Esophagus muscularis mucosa (tissue), 4 donors: ENCODE measurements around the gene TRHDE. TPM values are rescaled to one million over a fixed set of nuclear protein-coding genes. Genes with fewer than 3 reads are reported as not detected.

Experiments used
- DNase-seq: peaks from one replicate; pipeline ENCODE4 v3.0.0-alpha.2; 2017; ENCODE audit errors: extremely low spot score
- H3K27ac ChIP-seq, 4 donors: fragments of 200-600 bp; sonication (generic); replicated peaks in 1 of 4; 1 replicate in 3 of 4; 2 replicates in 1 of 4; pipeline ENCODE4 v1.5.1; 2016 to 2019; ENCODE audit warnings: mild to moderate bottlenecking in 1 of 4
- H3K27me3 ChIP-seq, 4 donors: fragments of 200-600 bp; sonication (generic); one replicate each; pipeline versions ENCODE4 v1.5.1 to v1.6.0; 2016 to 2019
- H3K36me3 ChIP-seq, 4 donors: fragments of 200-600 bp; sonication (generic); one replicate each; pipeline ENCODE4 v1.5.1; 2016 to 2019
- H3K4me1 ChIP-seq, 4 donors: fragments of 200-600 bp; sonication (generic); one replicate each; pipeline ENCODE4 v1.5.1; 2016 to 2019
- H3K4me3 ChIP-seq, 4 donors: fragments of 200-600 bp; sonication (generic); 1 replicate in 2 of 4; 2 replicates in 2 of 4; pipeline ENCODE4 v1.5.1; 2016 to 2019; ENCODE audit warnings: mild to moderate bottlenecking in 4 of 4, moderate library complexity in 1 of 4
- H3K9me3 ChIP-seq, 4 donors: fragments of 200-600 bp; sonication (generic); 1 replicate in 3 of 4; 2 replicates in 1 of 4; pipeline ENCODE4 v1.5.1; 2016 to 2019
- CTCF ChIP-seq, 3 experiments: fragments of 200-600 bp in 2 of 3; fragments of 450-650 bp in 1 of 3; sonication (generic) in 2 of 3; IDR thresholded peaks; one replicate each; pipeline ENCODE4 v1.5.1; 2017 to 2019; ENCODE audit warnings: antibody characterized with exemption in 3 of 3, mild to moderate bottlenecking in 2 of 3, moderate library complexity in 1 of 3
- EP300 ChIP-seq: sonication (generic); formaldehyde crosslinking; IDR thresholded peaks from one replicate; pipeline ENCODE4 v1.6.1; 2017; ENCODE audit warnings: antibody characterized with exemption
- POLR2A ChIP-seq: fragments of 450-650 bp; IDR thresholded peaks from one replicate; pipeline ENCODE4 v1.6.1; 2017; ENCODE audit warnings: antibody characterized with exemption, moderate library complexity, mild to moderate bottlenecking, low read depth
- POLR2AphosphoS5 ChIP-seq, 2 donors: sonication (generic); formaldehyde crosslinking; IDR thresholded peaks; one replicate each; pipeline ENCODE4 v1.6.1; 2017; ENCODE audit warnings: antibody characterized with exemption in 2 of 2
- WGBS: methylation state at CpG from one replicate; pipeline ENCODE4 v1.1.5; 2018; 5-methylcytosine and 5-hydroxymethylcytosine counted together
- intact Hi-C: fragments of 100-400 bp; cut with DNase I; formaldehyde crosslinking; loops from one replicate; pipeline ENCODE4 v1.15.1; 2023
- total RNA-seq, 4 donors: library from RNA; depleted of rRNA; stranded (reverse); fragments of >200 nt; gene quantifications; one replicate each; pipeline versions ENCODE4 v1.1.0 to v1.2.1, GENCODE V29; 2016

Gene TRHDE
- 1 to 10 TPM in 1 of 4 donors, under 1 TPM in 3; 0.33 to 1.2 (median 0.74) TPM for total RNA-seq

GRCh38 chr12:72272091-72272661 lies at the start of gene TRHDE:
Gene TRHDE, plus strand, starts transcription at chr12:72272370. Its CDS starts 274 bp downstream, at chr12:72272644.
- Histone ChIP-seq H3K27ac (peak within 1 kb of the TSS in 3 of 4 donors; percentile 4 to 57 (median 52)), H3K4me3 (peak within 1 kb of the TSS; percentile 57 to 71 (median 60)), H3K4me1 (peaks cover 12 to 31% (median 29%) of the 10 kb centered on the region in 4 donors), H3K27me3 (peaks cover 0 to 66% (median 23%) of the 10 kb centered on the region in 4 donors), H3K9me3 (no peaks in the 10 kb centered on the region), H3K36me3 (no peaks in the 10 kb centered on the region)
- intact Hi-C loops: no loop called here
- DNase-seq: no peak
- WGBS: 0% methylated on average over 53 of the region's 60 CpGs
- no peak for TF ChIP-seq POLR2AphosphoS5 (IDR thresholded peaks at IDR 0.05)
- TF ChIP-seq CTCF (IDR thresholded peaks at IDR 0.05): no peak
- TF ChIP-seq POLR2A: no peak
- no peak for TF ChIP-seq EP300

- Histone ChIP-seq H3K4me1 (no peaks in the 10 kb centered on the region), H3K9me3 (no peaks in the 10 kb centered on the region), H3K4me3 (no peak overlapping the region), H3K27ac (no peak overlapping the region), H3K27me3 (no peaks in the 10 kb centered on the region), H3K36me3 (no peaks in the 10 kb centered on the region)
- no peak for DNase-seq
- intact Hi-C loops: no loop called here
- 96% methylated on average over 1 of the region's 1 CpG for WGBS
- TF ChIP-seq CTCF (IDR thresholded peaks at IDR 0.05) (no peak), POLR2AphosphoS5 (IDR thresholded peaks at IDR 0.05) (no peak), EP300 (no peak)
Observed at GRCh38 chr12:72226510-72226909, 45.7 kb upstream of the TRHDE start.

GRCh38 chr12:72228424-72228823 lies 43.7 kb upstream of the TRHDE start:
- TF ChIP-seq POLR2AphosphoS5 (IDR thresholded peaks at IDR 0.05): no peak
- TF ChIP-seq EP300: no peak
- no peak for TF ChIP-seq POLR2A
- no peak for TF ChIP-seq CTCF (IDR thresholded peaks at IDR 0.05)
- no peaks in the 10 kb centered on the region for H3K27me3 ChIP-seq
- no peaks in the 10 kb centered on the region for H3K9me3 ChIP-seq
- H3K4me3 ChIP-seq: no peak overlapping the region
- intact Hi-C loops: no loop called here
- no peak for DNase-seq
- no peaks in the 10 kb centered on the region for H3K36me3 ChIP-seq
- no peaks in the 10 kb centered on the region for H3K4me1 ChIP-seq
- no peak overlapping the region for H3K27ac ChIP-seq

- no peaks in the 10 kb centered on the region for H3K4me1 ChIP-seq
- no peaks in the 10 kb centered on the region for H3K27me3 ChIP-seq
- no peaks in the 10 kb centered on the region for H3K36me3 ChIP-seq
Observed at GRCh38 chr12:72230589-72230988, 41.6 kb upstream of the TRHDE start.

More at GRCh38 chr12:72230589-72230988, 41.6 kb upstream of the TRHDE start:
- 35% methylated on average over 4 of the region's 4 CpGs for WGBS
- intact Hi-C loops: no loop called here
- H3K9me3 ChIP-seq: no peaks in the 10 kb centered on the region
- H3K4me3 ChIP-seq: no peak overlapping the region
- no peak for TF ChIP-seq POLR2AphosphoS5 (IDR thresholded peaks at IDR 0.05)
- no peak for TF ChIP-seq POLR2A
- TF ChIP-seq CTCF (IDR thresholded peaks at IDR 0.05): no peak
- no peak for TF ChIP-seq EP300
- no peak overlapping the region for H3K27ac ChIP-seq
- DNase-seq: no peak
